Measurements from ENCODE around the gene ADD1.

Gene ADD1

GRCh38 chr4:2862528-2862927 lies 18.9 kb downstream of the ADD1 start:
- DNase-seq: no peak

- DNase-seq: no peak
These were observed 20.0 kb downstream of the ADD1 start for GRCh38 chr4:2863649-2864048.

- DNase-seq: no peak
These were observed 21.6 kb downstream of the ADD1 start for GRCh38 chr4:2865196-2865780.

- DNase-seq: no peak
These were observed 22.7 kb downstream of the ADD1 start for GRCh38 chr4:2866160-2866861.

- DNase-seq: no peak
These were observed 23.2 kb downstream of the ADD1 start for GRCh38 chr4:2866891-2867290.

GRCh38 chr4:2867758-2868491 lies 24.3 kb downstream of the ADD1 start:
- no peak for DNase-seq

GRCh38 chr4:2868877-2869487 lies 25.3 kb downstream of the ADD1 start:
- no peak for DNase-seq

- no peak for DNase-seq
These were observed 26.0 kb downstream of the ADD1 start for GRCh38 chr4:2869659-2870058.

GRCh38 chr4:2870082-2870481 lies 26.4 kb downstream of the ADD1 start:
- no peak for DNase-seq

GRCh38 chr4:2871466-2871865 lies 27.8 kb downstream of the ADD1 start:
- no peak for DNase-seq

GRCh38 chr4:2871911-2872310 lies 28.3 kb downstream of the ADD1 start:
- DNase-seq: no peak

GRCh38 chr4:2873329-2873728 lies 29.7 kb downstream of the ADD1 start:
- no peak for DNase-seq

- no peak for DNase-seq
These were observed 31.2 kb downstream of the ADD1 start for GRCh38 chr4:2874861-2875260.

GRCh38 chr4:2875556-2875955 lies 31.9 kb downstream of the ADD1 start:
- no peak for DNase-seq

GRCh38 chr4:2878346-2878745 lies 34.7 kb downstream of the ADD1 start:
- no peak for DNase-seq

- DNase-seq: no peak
These were observed 35.4 kb downstream of the ADD1 start for GRCh38 chr4:2879026-2879425.

- no peak for DNase-seq
These were observed 37.8 kb downstream of the ADD1 start for GRCh38 chr4:2881431-2881830.

- DNase-seq: no peak
These were observed 38.7 kb downstream of the ADD1 start for GRCh38 chr4:2882341-2882740.

- DNase-seq: no peak
These were observed 42.5 kb downstream of the ADD1 start for GRCh38 chr4:2886161-2886560.

- DNase-seq: no peak
These were observed 43.0 kb downstream of the ADD1 start for GRCh38 chr4:2886622-2887021.

GRCh38 chr4:2887343-2887742 lies 43.7 kb downstream of the ADD1 start:
- DNase-seq: no peak

- DNase-seq: no peak
These were observed 45.2 kb downstream of the ADD1 start for GRCh38 chr4:2888886-2889285.

GRCh38 chr4:2891294-2891693 lies 47.6 kb downstream of the ADD1 start:
- DNase-seq: no peak

GRCh38 chr4:2893772-2894171 lies 50.1 kb downstream of the ADD1 start:
- DNase-seq: no peak

Data from activated CD4-positive, alpha-beta T cell treated with anti-CD3 and anti-CD28 coated beads, Interleukin-2, Interleukin-6, amounts not matched to agents 100 ng/mL and 50 ng/mL, durations not matched to agents 16 hours and 8 hours (primary cell).